PC-9 (cell line): ENCODE results near the gene UBE2D3.

Experiments used
- EZH2 ChIP-seq: fragments of 200-600 bp; sonication (generic); IDR thresholded peaks from 2 replicates; pipeline ENCODE4 v1.8.0; 2017; ENCODE audit warnings: antibody characterized with exemption, low read depth
- TF ChIP-seq, protein P1 (sequence below): fragments of 200-600 bp; sonication (generic); conservative IDR thresholded peaks from 2 replicates; pipeline ENCODE4 v1.6.1; 2017; ENCODE audit warnings: mixed run types, antibody characterized with exemption, mild to moderate bottlenecking, moderate library complexity

DNA sequence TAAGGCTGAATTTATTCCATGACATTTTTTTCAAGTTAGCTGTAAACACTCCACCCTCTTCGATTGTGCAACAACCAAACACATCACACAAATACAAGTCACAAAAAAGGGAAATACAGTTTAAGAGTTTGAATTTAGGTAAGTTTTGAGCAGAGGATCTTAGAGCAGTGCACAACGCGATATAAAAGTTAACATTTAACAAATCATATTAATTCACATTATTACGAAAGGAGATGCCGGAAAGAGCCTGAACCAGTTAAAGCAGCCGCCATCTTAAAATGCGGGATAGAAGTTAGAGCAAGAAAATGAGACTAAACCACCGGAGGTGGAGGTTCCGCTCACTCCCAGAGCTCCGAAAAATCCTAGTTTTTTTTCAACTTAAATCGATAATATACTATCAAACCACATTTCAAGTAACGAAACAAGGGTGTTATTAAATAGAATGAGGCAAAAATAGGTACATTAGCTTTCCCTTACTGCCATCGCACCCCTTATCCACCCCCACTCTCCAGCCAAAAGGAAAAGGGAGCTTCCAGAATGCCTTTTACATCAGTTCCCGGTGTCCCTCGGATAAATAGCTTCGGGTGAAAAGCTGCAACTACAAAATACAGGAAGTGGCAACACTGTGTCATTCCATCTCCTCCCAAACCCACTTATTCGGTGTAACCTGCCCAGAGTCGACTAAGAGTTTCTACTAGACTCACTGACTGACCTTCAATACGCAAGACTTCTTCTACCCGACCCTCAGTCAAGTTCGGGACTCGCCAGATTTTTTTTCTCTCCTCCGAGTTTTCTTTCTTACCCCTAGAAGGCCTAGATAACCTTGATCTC is 1.9 kb downstream of the UBE2D3 start:
- TF ChIP-seq, protein P1, sequence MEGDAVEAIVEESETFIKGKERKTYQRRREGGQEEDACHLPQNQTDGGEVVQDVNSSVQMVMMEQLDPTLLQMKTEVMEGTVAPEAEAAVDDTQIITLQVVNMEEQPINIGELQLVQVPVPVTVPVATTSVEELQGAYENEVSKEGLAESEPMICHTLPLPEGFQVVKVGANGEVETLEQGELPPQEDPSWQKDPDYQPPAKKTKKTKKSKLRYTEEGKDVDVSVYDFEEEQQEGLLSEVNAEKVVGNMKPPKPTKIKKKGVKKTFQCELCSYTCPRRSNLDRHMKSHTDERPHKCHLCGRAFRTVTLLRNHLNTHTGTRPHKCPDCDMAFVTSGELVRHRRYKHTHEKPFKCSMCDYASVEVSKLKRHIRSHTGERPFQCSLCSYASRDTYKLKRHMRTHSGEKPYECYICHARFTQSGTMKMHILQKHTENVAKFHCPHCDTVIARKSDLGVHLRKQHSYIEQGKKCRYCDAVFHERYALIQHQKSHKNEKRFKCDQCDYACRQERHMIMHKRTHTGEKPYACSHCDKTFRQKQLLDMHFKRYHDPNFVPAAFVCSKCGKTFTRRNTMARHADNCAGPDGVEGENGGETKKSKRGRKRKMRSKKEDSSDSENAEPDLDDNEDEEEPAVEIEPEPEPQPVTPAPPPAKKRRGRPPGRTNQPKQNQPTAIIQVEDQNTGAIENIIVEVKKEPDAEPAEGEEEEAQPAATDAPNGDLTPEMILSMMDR = no peak
- no peak for TF ChIP-seq EZH2
